HG02642 (cell line): ENCODE results near the gene HIGD2A.
"Not testable (repeated sequence)": the region's sequence is repeated elsewhere in the genome, so short reads cannot be mapped to it uniquely, and the experiment has no call there.

Experiments used
- ATAC-seq: cut with Tn5 transposase; IDR thresholded peaks from one replicate; pipeline ENCODE4 v1.9.1; 2021; ENCODE audit warnings: mild to moderate bottlenecking; ENCODE audit not compliant: unreplicated experiment, poor library complexity

Gene HIGD2A

DNA sequence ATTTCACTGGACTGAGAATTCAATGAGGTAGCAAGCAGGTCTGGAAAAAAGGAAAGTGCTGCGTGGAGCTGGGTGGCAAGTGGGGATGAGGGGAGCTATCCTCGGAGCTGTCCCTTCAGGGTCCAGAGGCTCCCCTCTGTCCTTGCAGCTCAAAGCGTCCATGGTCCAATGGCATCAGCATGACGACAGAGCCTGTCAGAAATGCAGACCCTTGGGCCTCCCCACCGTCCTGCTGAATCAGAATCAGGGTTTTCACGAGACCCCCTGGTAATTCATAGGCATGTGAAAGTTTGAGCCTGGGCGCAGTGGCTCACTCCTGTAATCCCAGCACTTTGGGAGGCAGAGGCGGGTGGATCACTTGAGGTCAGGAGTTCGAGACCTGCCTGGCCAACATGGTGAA is 5.5 kb downstream of the HIGD2A start:
- ATAC-seq = no peak

DNA sequence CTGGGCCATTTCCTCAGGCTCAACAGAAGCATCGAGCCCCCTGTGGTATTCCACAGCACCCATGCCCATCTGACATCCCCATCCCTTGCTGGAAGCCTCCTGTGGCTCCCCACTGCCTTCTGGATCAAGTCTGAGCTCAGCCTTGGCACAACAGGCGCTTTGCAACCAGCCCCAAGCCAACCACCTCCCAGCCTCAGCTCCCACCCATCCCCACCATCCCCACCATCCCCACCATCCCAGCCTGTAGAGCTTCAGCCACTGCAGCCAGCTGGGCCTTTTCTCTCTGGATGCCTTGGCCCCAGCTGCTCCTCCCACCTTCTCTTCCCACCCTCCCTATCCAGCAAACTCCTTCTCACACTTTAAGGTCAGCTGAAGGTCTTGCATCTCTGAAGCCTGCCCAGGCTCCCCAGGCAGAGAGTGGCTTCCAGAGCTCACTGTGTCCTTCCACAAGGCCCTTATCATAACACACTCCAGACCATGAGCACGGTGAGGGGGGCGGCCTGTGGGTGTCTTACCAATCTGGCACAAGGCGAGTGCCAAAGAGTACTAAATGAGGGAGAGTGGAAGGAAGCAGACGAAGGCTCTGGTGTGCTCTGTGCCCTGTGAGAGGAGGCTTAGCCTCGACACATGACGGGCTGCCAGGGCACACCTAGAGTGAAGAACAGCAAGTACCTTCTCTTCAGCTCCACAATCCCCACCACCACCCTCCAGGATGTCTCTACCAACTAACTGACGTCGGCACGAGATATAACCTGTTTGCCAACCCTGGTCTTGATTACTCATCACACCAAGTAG is 6.5 kb downstream of the HIGD2A start:
- ATAC-seq = no peak

DNA sequence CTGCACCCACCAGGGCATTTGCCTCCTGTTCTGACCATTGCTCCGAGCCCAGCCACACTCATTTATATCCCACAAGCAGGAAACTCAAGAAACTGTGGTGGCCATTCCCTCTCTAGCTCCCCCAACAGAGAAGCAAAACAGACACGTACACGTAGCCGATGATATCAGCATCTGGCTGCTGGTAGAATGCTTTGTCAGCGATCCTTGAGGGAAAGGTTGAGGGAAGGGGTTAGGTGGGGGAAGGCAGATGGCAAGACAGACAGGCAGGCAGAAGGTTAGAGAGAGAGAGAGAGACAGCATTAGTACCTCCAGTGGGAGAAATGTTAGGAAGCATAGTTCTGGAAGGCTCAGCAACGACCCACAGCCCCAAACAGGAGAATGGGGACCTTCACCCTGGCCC is 7.8 kb downstream of the HIGD2A start:
- no peak for ATAC-seq

DNA sequence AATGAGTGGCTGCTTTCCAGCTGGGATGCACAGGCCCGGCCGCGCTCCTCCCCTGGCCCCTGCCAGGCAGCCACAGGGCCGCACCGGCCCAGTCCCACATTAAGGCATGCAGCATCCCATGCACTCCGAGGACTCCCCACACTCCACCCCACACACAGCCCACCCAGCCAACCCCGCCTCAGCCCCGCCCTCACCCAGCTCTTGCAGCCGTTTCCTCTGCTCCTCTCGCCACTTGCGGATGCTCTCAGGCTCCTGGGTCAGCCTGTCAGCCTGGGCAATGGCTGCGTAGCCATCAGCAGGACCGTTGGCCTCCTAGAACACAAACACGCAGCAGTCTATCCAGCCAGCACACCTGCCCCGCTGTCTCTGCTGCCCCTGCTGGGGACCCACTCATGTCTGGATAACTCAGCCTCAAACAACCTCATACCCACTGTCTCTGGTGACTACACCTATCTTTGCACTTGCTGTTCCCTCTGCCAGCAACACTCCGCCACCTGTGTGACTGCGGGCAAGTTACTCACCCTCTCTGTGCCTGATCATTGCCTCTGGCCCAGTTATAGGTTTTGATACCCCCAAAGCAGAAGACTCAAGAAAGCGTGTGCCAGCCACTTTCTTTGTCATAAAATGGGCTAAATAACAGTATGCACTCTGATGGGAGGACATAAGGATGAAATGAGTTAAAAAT is 9.3 kb downstream of the HIGD2A start:
- ATAC-seq = no peak

DNA sequence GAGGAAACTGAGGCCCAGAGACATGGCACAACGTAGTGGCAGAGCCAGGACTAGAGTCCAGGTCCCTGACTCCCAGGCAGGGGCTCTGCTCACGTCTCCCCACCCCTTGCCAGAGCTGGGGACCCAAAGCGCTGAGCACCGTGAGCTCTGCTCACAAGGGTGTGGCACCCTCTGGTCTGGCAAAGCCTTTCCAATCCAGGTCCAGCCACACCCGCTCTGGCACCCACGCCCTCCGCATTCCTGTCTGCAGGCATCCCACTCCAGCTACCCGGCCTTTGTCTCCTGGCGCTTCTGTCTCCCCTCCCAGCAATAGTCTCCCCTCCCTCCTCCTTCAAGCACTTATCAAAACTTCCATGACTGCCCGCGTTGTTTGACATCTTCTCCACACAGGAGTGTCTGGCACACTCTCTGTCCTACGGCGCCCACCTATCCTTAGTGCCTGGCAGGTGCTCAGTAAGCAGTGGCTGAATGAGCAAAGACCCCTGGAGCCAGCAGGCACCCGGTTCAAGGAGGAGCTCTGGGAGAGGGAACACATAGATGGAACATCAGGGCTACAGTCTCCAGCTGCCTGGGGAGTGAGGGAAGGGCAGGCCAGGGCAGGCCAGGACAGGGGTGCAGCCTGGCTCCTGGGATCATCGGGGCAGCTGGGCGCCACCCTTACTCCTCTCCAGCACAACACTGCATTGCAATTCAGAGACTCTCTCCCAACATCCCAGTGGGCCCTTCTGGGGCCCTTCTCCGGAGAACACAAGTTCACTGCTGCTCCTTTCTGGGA is 12.0 kb downstream of the HIGD2A start:
- ATAC-seq = no peak

DNA sequence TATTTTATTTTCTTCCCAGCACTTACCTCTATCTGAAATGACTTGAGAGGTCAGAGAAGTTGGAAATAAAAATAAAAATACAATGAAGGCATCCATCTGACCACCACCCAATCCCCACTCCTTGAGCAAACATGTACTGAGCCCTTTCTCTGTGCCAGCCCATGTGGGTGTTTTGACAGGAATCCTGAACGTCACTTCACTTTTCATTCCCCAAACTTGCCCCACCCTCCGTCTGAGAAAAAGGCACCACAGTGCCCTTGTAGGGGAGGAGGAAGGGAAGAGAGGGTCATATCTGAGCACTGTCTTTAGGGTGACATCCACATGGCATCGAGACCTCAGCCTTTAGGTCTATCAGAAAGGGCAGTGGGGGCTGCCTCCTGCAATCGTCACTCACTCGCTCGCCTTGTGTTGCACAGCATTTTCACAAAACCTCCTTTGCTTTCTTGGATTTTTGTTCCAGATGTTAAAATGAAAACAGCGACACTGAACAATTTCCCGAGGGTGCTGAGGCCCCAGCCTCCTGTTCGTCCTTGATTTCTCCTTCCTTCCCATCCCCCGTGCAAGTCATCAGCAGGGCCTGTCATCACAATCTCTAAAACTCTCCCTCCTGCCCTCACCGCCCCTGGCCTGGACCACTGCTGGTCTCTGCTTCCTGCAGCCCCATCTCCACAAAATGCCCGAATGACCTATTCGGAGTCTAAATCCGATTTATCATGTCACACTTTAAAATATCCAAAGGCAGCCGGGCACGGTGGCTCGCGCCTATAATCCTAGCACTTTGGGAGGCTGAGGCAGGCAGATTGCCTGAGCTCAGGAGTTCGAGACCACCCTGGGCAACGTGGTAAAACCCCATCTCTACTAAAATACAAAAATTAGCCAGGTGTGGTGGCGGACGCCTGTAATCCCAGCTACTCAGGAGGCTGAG is 13.0 kb downstream of the HIGD2A start:
- no peak for ATAC-seq

DNA sequence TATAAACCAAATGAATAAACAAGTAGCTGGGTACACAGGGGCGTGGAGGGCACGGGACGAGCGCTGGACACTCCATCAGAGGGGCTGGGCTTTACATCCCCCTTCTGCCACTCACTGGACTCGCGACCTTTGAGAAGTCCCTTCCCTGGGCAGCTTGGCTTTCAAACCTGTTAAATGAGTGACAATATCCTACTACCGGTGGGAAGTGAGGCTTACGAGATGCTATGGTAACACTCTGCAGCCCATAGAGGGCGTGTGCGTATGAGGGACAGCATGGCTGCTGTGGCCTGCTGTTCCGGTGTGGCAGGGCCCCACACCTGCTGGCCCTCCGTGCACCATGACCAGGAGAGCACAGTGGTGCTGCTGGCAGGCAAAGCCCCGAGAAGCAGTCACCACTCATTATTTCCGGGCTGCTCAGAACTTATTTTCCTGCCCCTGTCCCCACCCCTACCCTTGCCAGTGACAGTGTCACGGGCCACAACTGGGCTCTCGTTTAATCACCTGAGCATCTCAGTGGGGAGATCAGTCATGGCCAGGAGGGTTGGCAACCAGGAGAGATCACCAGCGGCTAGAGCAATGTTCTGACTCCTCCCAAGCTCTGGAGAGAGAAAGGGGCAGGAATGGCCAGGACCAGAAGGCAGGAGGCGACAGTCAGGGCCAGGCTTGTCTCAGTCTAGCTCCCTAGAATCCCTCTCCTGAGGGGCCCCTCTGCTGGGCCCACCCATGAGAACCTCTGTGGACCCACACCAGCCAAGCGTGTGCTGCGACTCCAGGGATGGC is 17.3 kb downstream of the HIGD2A start:
- no peak for ATAC-seq

DNA sequence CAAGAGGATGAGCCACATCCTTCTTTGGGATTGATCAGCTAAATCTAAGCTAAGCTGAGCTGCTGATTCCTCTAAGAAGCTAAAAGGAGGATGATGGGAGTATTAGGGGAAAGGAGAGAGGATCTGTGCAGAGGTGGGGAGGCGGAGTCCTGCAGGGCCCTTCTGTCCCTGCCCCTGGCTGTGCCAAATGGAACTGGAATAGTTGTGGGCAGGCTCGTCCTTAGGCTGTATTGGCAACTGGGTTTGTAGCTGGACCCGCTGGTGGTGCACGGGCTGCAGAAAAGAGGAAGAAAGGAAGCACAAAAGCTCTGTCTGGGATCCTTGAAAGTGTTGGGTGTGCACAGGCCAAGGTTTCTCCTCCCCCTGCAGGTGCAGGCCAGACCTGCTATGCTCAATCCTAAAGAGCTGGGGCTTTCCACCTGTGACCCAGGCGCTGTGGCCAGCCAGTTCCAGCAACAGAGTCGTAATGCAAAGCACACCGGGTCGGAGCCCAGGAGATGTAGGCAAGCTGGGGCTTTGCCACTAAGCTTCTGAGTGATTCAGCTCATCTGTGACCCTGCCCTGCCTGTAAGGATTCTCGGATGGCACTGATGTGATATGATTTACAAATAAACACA is 18.0 kb downstream of the HIGD2A start:
- ATAC-seq = no peak

DNA sequence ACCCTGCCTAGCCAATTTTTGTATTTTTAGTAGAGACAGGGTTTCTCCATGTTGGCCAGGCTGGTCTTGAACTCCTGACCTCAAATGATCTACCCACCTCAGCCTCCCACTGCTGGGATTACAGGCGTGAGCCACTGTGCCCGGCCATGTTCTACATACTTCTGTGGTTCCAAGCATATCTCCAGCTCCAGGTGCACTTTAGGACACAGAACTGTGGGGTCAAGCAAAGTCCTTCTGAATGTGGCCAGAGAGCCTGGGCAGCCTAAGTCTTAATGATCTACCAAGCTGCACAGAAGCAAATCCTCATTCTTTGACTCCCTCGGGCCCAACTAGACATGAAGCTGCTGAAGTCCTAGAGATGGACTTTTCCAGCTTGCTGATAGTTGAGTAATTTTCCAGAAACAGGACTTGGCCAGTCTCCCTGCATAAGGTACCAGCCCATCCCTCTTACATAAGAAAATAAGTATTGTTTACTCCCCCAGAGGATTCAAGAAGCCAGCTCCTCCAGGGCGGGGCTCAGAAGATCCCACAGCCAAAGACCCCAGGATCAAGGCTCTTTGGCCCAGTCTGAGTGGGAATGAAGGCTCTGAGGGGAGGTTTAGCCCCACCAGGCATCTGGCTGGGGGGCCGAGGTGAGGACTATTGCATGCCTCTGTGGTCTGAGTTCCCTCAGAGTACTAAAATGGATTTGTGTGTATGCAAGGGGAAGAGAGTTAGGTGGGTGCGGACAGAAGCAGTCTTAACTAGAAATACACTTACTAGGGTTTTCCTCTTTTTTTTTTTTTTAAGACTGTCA is 19.1 kb downstream of the HIGD2A start:
- ATAC-seq = no peak

DNA sequence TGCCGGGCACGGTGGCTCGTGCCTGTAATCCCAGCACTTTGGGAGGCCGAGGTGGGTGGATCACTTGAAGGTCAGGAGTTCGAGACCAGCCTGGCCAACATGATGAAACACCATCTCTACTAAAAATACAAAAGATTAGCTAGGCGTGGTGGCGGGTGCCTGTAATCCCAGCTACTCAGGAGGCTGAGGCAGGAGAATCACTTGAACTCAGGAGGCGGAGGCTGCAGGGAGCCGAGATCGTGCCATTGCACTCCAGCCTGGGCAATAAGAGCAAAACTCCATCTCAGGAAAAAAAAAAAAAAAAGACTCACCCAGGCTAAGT is 19.7 kb downstream of the HIGD2A start:
- ATAC-seq = not testable (repeated sequence)

DNA sequence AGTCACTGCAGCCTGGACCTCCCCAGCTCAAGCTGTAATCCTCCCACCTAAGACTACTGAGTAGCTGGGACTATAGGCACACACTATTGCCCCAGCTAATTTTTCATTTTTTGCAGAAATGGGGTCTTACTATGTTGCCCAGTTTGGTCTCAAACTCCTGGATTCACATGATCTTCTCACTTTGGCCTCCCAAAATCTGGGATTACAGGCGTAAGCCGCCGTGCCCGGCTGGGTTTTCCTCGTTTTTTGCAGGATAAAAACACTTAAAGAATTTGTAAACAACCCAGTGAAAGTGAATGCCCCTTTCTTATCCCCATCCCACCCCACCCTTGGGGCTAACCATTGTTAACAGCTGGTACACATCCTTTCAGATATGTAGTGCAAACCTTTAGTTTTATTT is 20.0 kb downstream of the HIGD2A start:
- ATAC-seq = no peak

DNA sequence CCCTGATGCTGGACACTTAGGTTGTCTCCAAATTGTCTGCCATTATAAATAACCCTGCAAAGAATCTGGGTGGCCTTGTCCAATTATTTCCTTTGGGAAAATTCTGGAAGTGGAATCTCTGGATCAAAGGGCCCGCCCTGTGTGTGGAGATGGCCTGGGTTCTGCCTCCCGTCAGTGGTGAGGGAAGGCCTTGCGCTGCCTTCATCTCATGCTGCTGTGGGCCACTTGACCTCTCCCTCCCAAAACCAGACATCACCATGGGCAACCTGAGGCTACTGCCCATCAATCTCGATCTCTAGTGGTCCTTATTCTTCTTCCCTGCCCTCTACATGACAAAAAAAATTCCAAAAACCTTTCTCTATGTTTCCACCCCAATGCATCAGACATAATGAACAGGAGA is 21.2 kb downstream of the HIGD2A start:
- ATAC-seq = no peak

DNA sequence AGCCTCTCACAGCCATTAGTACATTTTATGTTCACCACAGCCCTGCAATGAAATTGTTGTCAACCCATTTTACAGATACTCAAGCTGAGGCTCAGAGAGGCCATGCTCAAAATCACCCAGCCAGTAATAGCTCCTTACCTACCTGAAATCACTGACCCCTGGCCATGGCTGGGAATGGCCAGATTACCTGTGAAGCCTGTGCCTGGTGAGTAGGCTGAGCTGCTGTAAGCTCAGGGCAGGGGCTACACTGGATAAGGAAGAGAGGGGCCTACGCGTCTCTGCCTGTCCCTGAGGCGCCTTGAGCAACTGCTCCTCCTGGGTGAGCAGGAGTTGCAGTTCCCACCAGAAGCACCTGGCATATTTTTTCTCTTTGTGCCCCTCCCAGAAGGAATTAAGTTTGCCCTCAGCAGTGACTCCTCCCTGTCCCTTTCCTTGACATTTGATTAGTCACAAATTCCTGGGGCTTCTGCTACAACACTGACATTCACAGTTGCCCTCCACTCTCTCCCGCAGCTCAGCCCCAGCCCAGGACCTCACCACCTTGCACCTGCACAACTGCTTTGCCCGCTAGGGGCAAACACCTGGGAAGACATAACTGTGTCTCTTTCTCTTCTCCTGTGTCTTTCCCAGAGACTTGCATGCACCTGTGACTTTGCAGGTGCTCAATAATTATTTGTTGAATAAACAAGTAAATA is 22.1 kb downstream of the HIGD2A start:
- no peak for ATAC-seq

DNA sequence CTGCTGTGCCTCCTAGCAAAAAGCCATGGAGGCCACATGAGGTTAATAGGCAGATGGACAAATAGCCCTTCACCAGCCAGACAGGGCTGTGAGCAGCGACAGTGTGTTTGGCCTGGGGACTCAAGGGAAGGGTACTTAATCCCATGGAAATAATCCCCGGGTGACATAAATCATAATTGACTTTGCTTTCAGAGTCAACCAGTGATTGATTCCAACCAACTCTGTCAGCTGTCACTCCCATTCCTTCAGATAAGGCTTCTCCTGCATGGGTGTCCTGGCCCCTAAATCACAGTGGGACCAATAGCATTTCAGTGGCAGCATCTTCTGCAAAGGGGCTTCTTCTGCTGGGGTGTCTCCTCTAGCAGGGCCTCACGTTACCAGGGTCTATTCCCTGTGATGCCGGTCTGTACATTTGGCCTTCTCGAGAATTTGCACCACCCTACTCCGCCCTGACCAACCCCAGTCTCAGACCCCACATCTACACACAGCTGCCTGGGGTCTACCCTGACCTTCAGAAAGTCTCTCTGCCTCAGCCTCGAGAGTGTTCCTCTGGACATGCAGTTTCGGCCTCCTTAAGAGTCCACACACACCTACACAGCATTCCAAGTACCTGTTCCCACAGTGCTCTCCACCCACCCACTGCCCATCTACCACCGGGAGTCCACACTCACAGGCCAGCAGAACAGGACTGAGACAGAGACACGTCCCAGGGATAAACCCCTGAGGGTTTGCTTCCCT is 24.1 kb downstream of the HIGD2A start:
- no peak for ATAC-seq

DNA sequence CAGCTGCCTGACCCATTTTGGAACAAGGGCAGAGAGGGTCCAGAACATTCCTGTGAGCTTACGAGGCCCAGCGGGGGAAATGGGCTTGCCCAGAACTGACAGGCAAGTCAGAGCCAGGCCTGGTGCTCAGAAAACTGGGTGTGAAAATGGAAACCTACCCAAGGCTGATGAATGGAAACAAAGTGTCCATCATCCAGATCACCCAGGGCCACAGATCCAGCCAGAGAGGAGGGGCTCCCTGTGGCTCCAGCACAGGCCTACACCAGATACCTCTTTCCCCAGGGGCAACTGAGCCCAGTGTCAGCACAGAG is 24.7 kb downstream of the HIGD2A start:
- no peak for ATAC-seq

DNA sequence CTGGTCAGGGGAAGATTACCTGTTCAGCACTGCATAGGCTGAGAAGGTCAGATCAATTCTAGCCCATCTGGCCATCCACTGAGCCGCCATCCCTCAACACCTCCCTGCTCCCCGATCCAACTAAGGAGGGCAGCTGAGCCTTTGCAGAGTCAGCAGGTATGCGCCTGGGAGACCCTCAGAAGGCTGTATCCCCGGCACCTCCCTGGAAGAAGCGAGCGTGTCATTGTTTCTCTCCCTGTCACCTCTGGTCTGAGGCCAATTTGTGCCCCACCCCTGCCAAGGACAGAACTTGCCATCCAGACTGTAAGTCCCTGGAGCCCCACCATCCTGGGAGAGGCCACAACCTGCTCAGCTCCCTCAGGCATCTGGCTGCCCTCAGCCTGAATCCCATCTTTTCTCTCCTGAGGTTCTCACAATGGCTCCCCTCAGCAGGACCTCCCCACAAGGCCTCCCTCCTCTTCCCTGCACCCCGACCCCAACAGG is 25.2 kb downstream of the HIGD2A start:
- no peak for ATAC-seq

DNA sequence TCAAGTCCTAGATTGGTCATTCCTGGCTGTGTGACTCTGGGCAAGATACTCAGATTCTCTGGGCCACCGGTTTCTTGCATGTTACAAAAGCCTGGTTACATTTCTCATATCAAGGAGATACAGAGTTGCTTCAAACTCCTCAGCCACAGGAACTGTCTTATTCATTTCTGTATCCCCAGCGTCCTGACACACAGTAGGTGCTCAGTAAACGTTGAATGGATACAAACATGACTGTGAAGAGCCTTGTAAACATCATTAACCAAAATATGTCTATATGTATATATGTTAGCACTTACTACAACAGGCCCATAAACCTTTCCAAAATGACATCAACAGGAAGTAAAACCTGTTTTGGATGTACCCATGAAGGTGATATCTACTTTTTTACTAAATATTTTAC is 26.2 kb downstream of the HIGD2A start:
- no peak for ATAC-seq
